ENCODE data around the gene DOCK10.

Gene DOCK10

DNA sequence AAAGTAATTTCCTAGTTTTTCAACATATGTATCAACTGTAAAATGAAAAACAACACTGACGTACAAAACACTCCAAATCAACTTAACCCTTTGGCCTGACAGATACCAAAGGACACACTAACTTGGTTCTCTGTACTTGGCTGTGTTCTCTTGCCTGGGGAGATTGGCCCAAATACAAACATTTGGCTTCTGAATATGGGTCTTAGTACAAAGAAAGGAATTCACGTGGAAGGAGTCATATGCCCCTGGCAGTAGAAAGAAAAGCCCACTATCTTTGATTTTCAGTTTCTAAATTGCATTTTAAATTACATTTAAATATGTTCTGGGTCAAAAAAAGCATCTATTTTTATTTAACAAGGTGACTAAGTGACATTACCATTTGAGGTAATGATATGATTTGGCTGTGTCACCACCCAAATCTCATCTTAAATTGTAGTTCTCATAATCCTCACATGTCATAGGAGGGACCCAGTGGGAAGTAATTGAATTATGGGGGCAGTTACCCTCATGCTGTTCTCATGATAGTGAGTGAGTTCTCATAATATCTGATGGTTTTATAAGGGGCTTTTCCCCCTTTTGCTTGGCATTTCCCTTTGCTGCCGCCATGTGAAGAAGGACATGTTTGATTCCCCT lies 172.6 kb downstream of the DOCK10 start:
- DNase-seq = no peak

DNA sequence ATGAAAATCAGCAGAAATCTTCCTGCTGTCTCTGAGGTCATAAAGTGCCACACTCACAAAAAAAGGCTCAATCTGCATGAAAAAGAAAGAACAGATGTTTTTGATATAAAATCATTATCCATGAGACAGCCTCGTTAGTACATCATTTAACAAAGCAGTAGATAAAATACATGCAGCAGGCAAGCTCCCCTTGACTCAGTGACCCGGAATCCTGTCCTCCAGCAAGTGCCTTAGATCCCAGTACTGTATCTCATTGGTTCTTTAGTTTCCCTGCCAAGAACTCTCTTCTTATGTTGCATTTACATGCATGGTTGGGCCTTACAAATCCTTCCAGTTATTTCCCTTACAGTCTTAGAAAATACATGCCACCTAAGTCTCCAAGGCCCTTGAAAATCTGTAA lies 177.3 kb downstream of the DOCK10 start:
- DNase-seq = no peak

DNA sequence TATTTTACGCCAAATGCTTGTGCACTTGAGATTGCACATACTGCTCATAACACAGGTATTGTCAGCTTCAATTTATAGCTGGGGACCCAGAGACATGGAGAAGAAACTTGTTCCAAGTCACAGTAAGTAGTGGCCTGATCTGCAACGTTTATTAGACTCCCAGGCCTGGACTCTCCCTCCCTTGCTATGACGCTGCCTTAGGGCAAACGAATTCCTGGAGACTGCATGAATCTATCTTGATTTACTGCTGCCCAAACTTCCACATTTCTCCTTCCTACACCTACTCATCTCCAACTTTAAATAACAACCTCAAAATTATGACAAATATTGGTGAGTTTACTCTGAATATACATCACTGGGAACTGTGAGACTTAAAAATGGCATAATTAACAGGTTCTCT lies 181.0 kb downstream of the DOCK10 start:
- no peak for DNase-seq

DNA sequence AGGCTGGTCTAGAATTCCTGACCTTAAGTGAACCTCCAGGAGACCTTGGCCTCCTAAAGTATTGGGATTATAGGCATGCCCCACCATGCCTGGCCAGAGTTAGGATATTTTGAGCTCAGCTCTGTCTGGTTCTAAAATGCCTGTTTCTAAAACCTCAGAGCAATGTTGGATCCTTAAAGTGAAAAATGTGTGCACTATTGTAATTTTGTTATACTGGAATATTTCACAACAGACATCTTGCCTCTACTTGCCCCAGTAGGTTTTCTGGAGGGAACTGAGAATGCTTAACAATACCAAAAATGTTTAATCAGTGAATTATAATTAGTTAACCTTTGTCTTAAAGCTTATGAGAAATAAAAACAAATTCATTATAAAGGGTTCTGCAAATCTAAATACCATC lies 181.5 kb downstream of the DOCK10 start:
- no peak for DNase-seq

DNA sequence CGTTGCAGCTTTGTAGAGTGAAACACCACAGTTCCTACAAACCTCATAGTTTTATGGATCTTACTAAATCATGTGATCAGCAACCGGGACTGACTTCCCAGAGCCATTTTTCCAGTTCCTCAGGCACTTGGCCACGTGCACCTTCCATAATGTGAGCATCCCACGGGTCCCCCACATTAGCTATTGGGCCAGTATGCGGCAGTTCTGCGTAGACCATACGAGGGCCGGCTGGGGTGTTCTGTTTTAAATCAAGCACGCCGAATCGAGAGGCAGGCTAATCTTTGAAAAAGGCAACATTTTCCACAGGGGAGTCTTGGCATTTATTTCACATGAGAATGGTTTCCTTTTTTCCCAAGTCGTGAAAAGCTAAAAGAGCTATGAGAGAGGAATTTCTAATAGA lies 190.5 kb downstream of the DOCK10 start:
- no peak for DNase-seq

DNA sequence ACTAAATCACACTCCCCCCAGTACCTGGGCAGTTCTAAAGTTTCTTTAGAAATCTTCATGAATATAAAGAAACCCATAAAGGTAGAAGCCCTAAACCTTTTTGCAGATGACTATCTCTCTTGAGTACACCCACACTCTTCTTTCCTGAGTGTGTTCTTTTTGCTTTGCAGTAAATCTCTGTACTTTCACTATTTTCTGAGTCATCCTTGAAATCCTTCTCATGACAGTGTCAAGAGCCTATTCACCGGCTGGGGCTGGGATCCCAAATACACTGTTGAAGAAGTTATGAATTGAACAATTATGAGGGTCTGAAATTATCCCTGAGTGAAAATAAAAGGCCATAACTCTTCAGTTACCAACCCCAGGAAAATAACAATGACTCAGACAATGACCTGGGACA lies 192.2 kb downstream of the DOCK10 start:
- no peak for DNase-seq

DNA sequence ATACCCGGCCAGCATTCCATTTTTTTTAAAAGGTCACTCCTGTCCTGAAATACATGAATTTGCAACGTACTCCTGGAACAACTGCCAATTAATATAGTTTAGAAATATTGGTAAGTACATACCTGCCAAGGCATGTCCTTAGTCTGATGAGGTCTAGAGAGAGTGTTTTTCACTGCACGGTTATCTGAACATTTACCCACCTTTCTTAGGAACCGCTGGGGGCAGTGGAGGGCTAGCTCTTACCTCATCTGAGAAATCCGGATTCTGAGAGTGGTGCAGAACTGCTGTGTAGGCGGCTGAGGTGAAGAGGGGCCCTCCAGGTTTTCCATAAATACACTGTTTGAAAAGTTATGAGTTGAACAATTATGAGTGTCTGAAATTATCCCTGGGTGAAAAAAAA lies 193.0 kb downstream of the DOCK10 start:
- no peak for DNase-seq

DNA sequence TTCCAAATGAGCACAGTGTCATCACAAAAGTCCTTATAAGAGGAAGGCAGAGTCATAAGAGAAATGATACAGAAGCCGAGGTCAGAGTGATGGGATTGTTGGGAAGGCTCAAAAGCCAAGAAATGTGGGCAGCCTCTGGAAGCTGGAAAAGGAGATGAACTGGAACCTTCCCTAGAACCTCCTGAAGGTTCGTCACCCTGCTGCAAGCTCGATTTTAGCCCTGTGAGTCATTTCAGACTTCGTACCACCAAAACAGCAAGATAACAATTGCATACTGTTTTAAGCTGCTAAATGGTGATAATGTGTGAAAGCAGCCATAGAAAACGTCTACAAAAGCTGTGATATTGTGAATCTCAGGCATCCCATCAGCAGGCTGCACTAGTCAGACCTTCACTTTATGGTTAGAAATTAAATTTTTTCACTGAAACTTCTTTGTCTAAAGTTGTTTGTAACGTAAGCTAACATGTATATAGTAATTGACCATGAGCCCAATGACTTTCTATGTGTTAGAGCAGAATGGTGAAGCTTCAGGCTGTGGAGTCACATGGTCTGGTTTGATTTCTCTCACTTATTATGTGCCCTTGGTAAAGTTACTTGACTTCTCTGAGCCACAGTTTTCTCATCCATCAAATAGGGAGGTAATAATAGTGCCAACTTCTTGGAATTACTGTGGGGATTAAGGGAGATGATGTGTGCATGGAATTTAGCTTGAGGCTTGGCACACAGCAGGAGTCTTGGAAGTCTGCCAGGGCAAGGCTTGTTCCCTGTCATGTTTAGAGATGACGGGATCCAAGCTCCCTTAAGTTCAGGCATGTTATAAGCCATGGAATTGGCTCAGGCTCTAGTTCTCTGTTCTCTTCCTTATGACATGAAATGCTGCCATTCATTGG lies 194.1 kb downstream of the DOCK10 start:
- DNase-seq = no peak

DNA sequence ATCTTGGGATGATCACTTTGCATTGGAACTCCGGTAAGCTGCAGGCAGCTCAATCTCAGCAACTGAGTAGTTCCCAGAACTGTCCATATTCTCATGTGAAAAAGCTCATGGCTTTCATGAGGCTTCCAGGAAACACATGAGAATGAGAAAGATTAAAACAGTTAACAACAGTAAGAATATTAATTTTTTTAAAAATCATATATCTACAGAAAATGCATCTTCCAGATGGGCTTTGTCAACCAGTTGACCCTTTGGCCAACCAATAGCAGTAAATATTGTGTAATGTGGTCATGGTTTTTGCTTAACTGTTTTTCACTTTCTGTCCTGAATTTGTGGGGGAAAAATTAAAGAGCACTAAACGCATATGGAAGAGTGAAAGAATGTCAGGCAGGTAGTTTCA lies 194.9 kb downstream of the DOCK10 start:
- DNase-seq = no peak

DNA sequence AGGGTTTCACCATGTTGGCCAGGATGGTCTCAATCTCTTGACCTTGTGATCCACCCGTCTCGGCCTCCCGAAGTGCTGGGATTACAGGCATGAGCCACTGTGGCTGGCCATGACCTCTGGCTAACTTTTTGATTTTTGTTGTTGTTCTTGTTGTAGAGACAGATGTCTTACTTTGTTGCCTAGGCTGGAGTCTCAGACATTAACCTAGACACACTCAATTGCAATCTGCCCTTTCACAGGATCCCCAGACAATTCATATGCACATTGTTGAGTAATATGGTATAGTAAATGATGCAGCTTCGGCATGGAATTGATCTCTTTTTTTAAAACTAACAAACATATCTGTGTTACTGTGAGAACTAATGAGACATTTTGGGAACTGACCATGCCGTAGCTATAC lies 195.6 kb downstream of the DOCK10 start:
- DNase-seq = no peak

DNA sequence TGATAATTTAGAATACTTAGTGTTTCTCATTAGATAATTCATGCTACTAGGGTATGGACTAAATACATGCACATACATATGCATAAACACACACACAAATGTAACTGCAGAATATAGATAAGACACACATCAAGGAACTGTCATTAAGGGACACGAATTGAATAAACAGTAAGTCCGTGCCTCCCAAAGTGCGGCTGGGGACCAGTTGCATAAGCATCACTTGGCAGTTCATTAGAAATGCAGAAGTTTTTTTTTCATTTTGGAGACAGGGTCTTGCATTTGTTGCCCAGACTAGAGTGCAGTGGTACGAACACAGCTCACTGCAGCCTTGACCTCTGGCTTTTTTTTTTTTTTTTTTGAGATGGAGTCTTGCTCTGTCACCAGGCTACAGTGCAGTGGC lies 196.1 kb downstream of the DOCK10 start:
- no peak for DNase-seq

DNA sequence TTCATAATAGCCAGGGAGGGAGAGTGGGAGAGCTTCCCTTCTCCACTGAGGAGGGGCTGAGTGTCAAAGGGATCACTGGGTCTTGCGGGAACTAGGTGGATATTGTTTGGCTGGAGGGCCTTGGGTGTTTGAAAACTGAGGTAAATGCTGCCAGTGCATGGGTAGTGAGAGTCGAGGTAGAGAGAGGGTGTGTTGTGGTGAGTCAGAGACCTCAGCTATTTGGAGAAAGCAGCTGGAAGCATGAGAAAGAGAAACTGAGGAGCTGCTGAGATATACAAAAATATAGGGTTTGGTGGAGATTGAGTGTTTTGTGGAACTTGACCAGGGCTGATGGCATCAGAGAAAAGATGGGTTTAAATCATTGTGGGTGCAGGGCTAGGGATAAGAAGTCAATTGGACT lies 199.1 kb downstream of the DOCK10 start:
- no peak for DNase-seq

DNA sequence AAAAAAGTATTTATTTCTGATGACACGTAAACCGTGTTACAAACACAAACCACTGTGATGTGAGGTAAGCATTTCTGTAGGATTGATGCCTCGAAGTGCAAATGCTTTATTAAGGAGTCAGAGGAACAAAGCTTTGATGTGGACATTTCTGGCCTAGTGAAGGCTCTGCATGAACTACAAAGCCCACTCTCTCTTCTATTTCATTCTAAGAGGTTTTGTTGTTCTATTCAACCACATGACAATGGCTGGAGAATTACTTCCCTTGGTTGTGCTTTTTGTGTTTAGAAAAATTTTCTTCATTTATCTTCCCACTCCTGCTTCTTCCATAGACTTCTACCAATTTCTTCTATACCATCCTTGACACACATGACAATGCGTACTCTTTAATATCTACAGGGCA lies 200.4 kb downstream of the DOCK10 start:
- no peak for DNase-seq

DNA sequence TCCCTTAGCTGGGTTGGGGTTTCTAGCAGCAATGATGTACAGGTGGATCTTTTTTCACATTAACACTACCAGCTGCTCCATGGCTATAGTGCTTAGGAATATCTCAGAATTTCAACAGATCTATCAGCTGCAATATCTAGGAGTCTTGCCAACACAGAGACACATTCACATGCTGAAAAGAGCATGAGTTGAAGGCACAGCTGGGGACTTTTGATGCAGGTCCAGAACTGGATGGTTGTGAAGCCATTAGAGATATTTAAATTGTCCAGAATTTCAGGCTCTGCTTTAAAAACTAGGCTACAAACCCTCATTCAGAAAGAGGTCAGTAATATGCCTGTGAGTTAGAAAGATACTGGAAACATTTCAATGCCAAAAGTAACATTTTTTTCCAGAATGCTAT lies 203.9 kb downstream of the DOCK10 start:
- no peak for DNase-seq

DNA sequence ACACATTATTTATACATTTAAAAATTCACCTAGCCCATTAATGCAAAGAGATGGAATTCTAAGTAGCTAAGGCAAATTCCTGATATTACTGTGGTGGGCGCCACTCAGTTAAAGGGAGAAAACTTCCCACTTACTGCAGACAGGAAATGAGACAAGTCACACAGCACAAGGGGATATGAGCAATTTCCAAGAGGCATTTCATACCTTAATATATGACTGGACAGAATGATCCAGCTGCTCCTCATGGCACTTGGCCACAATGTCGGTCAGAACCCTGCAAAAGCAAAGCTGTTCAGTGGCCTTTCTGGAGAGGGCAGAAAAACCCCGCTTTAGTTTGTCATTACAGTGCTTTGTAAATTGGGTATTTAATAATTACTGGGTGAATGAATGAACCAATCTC lies 204.7 kb downstream of the DOCK10 start:
- no peak for DNase-seq

DNA sequence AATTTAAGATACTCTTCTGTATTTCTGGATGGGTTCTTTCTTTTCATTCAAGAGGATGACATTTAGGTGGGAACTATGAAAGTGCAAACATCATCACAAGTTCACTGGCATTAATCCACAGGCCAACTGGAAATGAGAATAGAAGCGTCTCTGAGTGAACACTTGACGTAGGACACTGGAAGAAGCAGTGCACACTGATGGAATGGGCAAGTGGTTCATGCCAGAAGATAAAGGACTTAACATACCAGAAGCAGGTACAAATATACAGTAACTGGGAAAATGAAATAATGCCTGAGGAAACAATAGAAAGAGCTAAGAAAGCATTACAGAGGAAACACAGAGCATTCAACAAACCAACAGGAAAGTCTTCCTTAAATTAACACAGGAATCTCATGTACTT lies 205.2 kb downstream of the DOCK10 start:
- DNase-seq = no peak

DNA sequence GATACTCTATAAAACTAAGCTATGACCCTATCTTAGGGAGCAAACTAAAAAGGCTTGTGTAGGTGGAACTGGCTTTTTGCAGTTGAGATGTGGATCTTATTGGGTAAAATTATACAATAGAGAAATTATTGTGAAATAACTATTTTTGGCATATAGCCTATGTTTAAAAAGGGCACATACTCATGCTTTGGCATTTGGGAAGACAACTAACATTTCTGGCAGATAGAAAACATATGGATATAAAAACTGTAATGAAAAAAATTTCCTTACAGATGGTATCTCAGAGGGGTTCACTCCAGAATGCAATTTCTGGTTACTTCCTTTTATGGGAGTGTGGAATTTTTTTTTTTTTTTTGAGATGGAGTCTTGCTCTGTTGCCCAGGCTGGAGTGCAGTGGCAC lies 206.0 kb downstream of the DOCK10 start:
- no peak for DNase-seq

DNA sequence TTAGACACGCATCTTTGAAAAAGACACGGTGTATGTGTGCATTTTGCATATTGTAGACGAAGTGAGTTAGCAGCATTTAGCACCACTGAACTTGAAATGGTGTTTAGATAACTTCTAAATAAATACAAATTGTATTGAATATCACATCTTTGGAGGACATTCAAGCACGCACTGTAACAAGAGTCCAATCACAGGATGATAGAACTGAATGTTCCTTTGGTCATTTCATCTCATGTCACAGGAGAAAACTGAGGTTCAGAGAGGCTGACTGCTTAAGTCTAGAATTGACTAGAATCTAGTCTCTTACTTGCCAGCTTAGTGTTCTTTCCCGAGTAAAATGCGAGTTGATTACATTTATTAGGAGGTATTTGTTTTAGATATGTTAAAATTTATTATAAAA lies 206.9 kb downstream of the DOCK10 start:
- DNase-seq = no peak

DNA sequence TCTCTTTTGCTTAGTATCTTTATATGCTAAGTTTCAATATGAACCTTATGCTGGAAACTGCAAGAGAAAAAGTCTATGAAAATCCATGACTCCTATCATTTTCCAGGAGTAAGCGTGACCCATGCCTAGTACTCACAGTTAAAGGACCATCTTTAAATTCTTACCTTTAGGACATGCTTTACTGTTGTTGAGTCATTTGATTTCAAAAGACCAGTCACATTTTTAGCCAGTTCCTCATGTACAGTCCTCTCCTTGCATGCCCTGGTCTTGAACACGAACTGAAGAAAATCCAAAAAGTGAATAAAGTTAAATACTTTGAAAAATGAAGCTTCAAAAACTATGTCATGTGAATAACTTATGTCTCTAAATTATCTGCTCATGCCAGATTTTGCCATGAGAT lies 208.3 kb downstream of the DOCK10 start:
- DNase-seq = no peak

DNA sequence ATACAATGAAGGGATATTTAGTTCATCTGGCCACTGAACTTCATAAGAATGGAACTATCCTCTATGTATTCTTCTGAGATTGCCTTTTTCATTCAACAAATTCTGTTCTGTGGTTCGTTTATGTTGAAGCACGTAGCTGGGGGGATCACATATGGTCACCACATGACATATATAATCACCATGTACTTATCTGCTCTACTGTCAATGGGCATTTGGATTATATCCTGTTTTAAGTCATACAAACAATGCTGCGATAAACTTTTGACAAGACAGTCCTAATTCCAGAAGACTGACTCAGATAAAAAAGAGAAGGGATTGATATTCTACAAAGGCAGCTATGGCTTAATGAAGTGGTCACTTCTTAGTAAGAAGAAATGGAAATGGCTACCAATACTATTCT lies 210.1 kb downstream of the DOCK10 start:
- no peak for DNase-seq

DNA sequence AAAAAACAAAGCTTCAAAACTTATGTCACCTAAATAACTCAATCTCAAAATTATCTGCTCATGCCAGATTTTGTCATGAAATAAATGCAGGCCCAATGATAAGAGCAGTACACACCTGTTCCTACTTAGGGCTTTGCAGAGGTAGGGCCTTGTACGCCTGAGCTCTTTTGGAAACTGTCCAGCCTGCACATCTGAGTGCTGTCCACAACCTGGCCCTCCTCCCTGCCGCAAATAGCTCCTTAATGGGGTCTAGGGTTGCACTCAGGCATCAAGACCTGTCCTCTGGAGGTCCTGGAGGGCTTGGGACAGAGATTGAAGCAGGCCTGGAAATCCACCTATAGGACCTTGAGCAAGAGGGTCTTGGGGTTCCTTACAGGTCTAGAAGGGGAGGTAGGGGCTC lies 210.7 kb downstream of the DOCK10 start:
- DNase-seq = no peak

DNA sequence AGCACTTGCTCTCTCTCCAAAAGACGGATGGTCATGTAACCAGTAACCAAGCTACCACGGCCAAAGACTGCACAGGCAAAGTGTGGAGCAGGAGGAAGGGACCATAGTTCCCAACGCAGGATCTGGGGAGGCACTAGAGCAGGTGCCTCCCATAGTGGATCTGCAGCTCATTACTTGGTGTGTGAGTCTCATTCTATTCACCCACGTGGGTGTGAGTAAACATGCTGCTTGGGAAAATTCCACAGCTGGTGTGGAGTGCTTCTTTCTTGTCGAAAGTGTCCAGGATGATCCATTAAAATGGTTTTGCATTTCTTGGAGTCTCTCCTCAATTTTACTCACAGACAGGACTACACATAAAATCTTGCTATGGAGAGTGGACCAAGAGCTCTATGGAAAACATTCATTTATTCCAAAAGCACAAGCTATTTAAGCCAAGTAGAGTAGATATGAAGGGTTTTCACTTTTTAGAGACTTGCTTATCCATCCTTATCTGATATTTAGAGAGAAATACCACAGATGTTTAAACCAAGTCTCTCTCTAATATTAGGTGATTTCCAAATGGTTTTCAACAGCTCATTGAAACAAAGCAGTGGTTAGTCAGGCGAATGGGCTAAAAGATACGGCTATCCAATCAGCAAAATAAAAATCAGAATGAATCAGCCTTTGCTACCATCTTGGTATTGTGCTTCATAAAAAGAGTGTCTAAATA lies 221.8 kb downstream of the DOCK10 start:
- DNase-seq = no peak

DNA sequence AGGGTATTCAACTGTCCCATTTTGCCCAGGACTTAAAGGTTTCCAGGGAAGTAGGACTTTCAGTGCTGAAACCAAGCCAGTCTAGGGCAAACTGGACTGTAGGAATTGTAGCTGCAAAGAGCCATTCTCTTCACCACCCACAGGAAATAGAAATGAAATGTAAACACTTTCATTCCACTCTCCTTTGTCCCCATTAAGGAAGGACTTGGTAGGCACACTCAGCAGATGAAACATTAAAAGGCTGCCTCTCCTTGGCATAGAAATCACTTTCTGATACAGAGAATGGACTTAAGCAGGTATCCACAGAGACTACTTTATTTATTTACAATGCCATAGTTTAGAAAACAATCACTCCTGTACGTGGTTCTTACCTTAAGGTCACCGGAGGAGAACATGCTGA lies 223.2 kb downstream of the DOCK10 start:
- no peak for DNase-seq

DNA sequence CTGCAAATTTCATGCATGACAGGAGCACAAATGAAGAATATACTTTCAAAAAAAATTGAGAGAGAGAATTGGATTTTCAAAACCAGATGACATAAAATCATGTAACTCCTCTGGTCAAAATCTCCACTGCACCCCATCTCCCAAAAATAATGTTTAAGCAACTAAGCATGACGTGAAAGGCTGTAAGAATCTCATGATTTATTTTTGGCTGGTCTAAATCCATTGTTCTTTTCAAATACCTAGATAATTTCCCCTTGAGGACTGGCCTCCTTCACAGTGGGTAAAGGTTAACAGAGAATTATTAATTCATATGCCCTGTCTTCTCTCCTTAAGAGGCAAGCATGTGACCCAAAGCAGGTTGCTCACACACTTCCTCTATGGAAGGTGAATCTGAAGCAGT lies 224.6 kb downstream of the DOCK10 start:
- no peak for DNase-seq
